ENCODE measurements around the gene LCP1. TPM values are rescaled to one million over a fixed set of nuclear protein-coding genes. Genes with fewer than 3 reads are reported as not detected.

LCP1 gene
- total and polyA plus RNA-seq, 9 of the 15 experiments (the other 6 are each of a cell fraction or from before 2014, with no cell fraction given): 83.0 to 255 (median 163) TPM

- WGBS (ENCODE audit: insufficient coverage, low coverage, missing lambda C conversion rate): 100% methylated on average over 1 of the region's 1 CpG
- FAIRE-seq (no peak), ATAC-seq (no peak), DNase-seq (ENCODE audit: extremely low read depth in 1 of 4, low spot score in 3 of 4) (no peak)
- Histone ChIP-seq H3K27me3 (ENCODE audit: control insufficient read depth in 2 of 2, insufficient read depth in 2 of 2, low read length in 2 of 2) (no peaks in the 10 kb centered on the region), H3K4me3 (no peak overlapping the region), H3K4me1 (replicated peaks in 1 of 2; ENCODE audit: control insufficient read depth in 2 of 2, insufficient read depth in 2 of 2, low read length in 2 of 2) (peaks cover 3 to 16% of the 10 kb centered on the region in 2 experiments; a peak in 4 of 5 replicates), H3K4me2 (ENCODE audit: insufficient read depth, low read length) (no peak overlapping the region), H3K27ac (ENCODE audit: extremely low read depth, low read depth, low read length) (no peak overlapping the region), H3K36me3 (ENCODE audit: control insufficient read depth, insufficient read depth, low read length) (peaks cover 36% of the 10 kb centered on the region; the same call in 2 of the 3 replicates), H2AFZ (ENCODE audit: low read depth, low read length) (no peak overlapping the region), H3K9me3 (replicated peaks; ENCODE audit: control insufficient read depth, insufficient read depth, low read depth, low read length) (no peaks in the 10 kb centered on the region), H3K9ac (ENCODE audit: insufficient read depth in 1 of 2, low read depth in 2 of 2, low read length in 2 of 2) (no peak overlapping the region), H3K9me1 (ENCODE audit: control insufficient read depth, insufficient read depth, low read length) (no peaks in the 10 kb centered on the region), H3K79me2 (ENCODE audit: control insufficient read depth, insufficient read depth, low read length) (peaks cover 84% of the 10 kb centered on the region), H4K20me1 (replicated peaks; ENCODE audit: control insufficient read depth, insufficient read depth, low read length) (peaks cover 8% of the 10 kb centered on the region; the same call in 1 of the 2 replicates)
- BruUV-seq (replicated peaks): no TSS peak
- in situ Hi-C loops (cut with MboI) (no loop called here), intact Hi-C loops (cut with micrococcal nuclease) (no loop called here)
- POLR2A ChIA-PET: interaction anchor here (0.8 kb wide), 1 partner anchor 13 kb away, joined by 3 read pairs; no protein-coding TSS in a partner anchor
- TF ChIP-seq ZNF77 (CRISPR knock-in tag; IDR thresholded peaks at IDR 0.05): no peak
- no peak for TF ChIP-seq KDM2B (CRISPR knock-in tag; IDR thresholded peaks at IDR 0.05)
- no peak for TF ChIP-seq ZNF717 (CRISPR knock-in tag; IDR thresholded peaks at IDR 0.05)
- CTCF ChIA-PET (ENCODE audit: low intra/inter-chr PET ratio): no interaction called here
These were observed 15.8 kb downstream of the LCP1 start for GRCh38 chr13:46166224-46166584.

- Histone ChIP-seq H2AFZ (ENCODE audit: low read depth, low read length) (no peak overlapping the region), H3K4me1 (replicated peaks in 1 of 2; ENCODE audit: control insufficient read depth in 2 of 2, insufficient read depth in 2 of 2, low read length in 2 of 2) (peaks cover 3 to 14% of the 10 kb centered on the region in 2 experiments; a peak in 4 of 5 replicates), H3K4me2 (ENCODE audit: insufficient read depth, low read length) (no peak overlapping the region), H3K9me3 (replicated peaks; ENCODE audit: control insufficient read depth, insufficient read depth, low read depth, low read length) (no peaks in the 10 kb centered on the region), H3K27ac (ENCODE audit: extremely low read depth, low read depth, low read length) (no peak overlapping the region), H3K79me2 (ENCODE audit: control insufficient read depth, insufficient read depth, low read length) (peaks cover 82% of the 10 kb centered on the region), H3K9ac (ENCODE audit: insufficient read depth in 1 of 2, low read depth in 2 of 2, low read length in 2 of 2) (no peak overlapping the region), H3K27me3 (ENCODE audit: control insufficient read depth in 2 of 2, insufficient read depth in 2 of 2, low read length in 2 of 2) (no peaks in the 10 kb centered on the region), H4K20me1 (replicated peaks; ENCODE audit: control insufficient read depth, insufficient read depth, low read length) (peaks cover 8% of the 10 kb centered on the region; the same call in 1 of the 2 replicates), H3K4me3 (no peak overlapping the region), H3K9me1 (ENCODE audit: control insufficient read depth, insufficient read depth, low read length) (no peaks in the 10 kb centered on the region), H3K36me3 (ENCODE audit: control insufficient read depth, insufficient read depth, low read length) (peaks cover 32% of the 10 kb centered on the region; the same call in 2 of the 3 replicates)
- 70% methylated on average over 5 of the region's 5 CpGs for WGBS (ENCODE audit: insufficient coverage, low coverage, missing lambda C conversion rate)
- ATAC-seq (no peak), FAIRE-seq (no peak), DNase-seq (ENCODE audit: extremely low read depth in 1 of 4, low spot score in 3 of 4) (no peak)
- ChIA-PET CTCF (ENCODE audit: low intra/inter-chr PET ratio) (interaction anchor here (0.6 kb wide), 1 partner anchor 108 kb away, joined by 5 read pairs; no protein-coding TSS in a partner anchor), POLR2A (no interaction called here)
- in situ Hi-C loops (cut with MboI) (no loop called here), intact Hi-C loops (cut with micrococcal nuclease) (no loop called here)
- BruUV-seq (replicated peaks): no TSS peak
- no peak for TF ChIP-seq ZNF589 (CRISPR knock-in tag; IDR thresholded peaks at IDR 0.05; ENCODE audit: low read depth)
- no peak for TF ChIP-seq NCOR1 (IDR thresholded peaks at IDR 0.05)
- TF ChIP-seq, protein P1, sequence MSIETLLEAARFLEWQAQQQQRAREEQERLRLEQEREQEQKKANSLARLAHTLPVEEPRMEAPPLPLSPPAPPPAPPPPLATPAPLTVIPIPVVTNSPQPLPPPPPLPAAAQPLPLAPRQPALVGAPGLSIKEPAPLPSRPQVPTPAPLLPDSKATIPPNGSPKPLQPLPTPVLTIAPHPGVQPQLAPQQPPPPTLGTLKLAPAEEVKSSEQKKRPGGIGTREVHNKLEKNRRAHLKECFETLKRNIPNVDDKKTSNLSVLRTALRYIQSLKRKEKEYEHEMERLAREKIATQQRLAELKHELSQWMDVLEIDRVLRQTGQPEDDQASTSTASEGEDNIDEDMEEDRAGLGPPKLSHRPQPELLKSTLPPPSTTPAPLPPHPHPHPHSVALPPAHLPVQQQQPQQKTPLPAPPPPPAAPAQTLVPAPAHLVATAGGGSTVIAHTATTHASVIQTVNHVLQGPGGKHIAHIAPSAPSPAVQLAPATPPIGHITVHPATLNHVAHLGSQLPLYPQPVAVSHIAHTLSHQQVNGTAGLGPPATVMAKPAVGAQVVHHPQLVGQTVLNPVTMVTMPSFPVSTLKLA (conservative IDR thresholded peaks at IDR 0.05): no peak
- TF ChIP-seq TEAD2 (tag; IDR thresholded peaks at IDR 0.05): no peak
- no peak for TF ChIP-seq FOXP1 (CRISPR knock-in tag; IDR thresholded peaks at IDR 0.05)
- TF ChIP-seq NCOA4 (IDR thresholded peaks at IDR 0.05; ENCODE audit: partially characterized antibody): no peak
- no peak for TF ChIP-seq ZFP91 (CRISPR knock-in tag; IDR thresholded peaks at IDR 0.05)
- TF ChIP-seq MECOM (CRISPR knock-in tag; IDR thresholded peaks at IDR 0.05): no peak
- TF ChIP-seq C11orf30 (IDR thresholded peaks at IDR 0.05; ENCODE audit: low read depth): no peak
- no peak for TF ChIP-seq SOX6 (IDR thresholded peaks at IDR 0.05)
- TF ChIP-seq HNRNPLL (IDR thresholded peaks at IDR 0.05; ENCODE audit: low read depth, low read length, poor library complexity, severe bottlenecking): no peak
These were observed 16.3 kb downstream of the LCP1 start for GRCh38 chr13:46165485-46166223.

Measured in K562 (cell line).